Brain pericyte (primary cell): ENCODE results near the gene AFMID.
"Not testable (repeated sequence)": the region's sequence is repeated elsewhere in the genome, so short reads cannot be mapped to it uniquely, and the experiment has no call there.

Experiments used
- DNase-seq: peaks from one replicate; pipeline ENCODE4 v3.0.0-alpha.2; 2012; ENCODE audit warnings: low read depth, low spot score

The AFMID gene, protein sequence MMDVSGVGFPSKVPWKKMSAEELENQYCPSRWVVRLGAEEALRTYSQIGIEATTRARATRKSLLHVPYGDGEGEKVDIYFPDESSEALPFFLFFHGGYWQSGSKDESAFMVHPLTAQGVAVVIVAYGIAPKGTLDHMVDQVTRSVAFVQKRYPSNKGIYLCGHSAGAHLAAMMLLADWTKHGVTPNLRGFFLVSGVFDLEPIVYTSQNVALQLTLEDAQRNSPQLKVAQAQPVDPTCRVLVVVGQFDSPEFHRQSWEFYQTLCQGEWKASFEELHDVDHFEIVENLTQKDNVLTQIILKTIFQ

GRCh38 chr17:78186692-78187595, at the start of gene AFMID, which contains the start of gene TK1:
Gene AFMID (plus strand): TSS chr17:78187362. CDS start chr17:78187371, 9 bp downstream.
Gene TK1 (minus strand): TSS chr17:78187052. CDS start chr17:78186994, 58 bp downstream.
- peak; percentile 94 for DNase-seq

GRCh38 chr17:78137392-78138203, 49.6 kb upstream of the AFMID start:
- DNase-seq: no peak

GRCh38 chr17:78138204-78139060, 48.7 kb upstream of the AFMID start:
- no peak for DNase-seq

DNA sequence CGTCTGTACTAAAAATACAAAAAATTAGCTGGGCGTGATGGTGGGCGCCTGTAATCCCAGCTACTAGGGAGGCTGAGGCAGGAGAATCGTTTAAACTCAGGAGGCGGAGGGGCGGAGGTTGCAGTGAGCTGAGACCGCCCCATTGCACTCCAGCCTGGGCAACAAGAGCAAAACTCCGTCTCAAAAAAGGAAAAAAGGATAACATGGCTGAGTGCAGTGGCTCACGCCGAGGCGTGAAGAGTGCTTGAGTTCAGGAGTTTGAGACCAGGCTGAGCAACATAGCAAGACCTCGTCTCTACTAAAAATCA, 47.3 kb upstream of the AFMID start:
- not testable (repeated sequence) for DNase-seq

- DNase-seq: no peak
Measured at GRCh38 chr17:78140169-78141051, 46.8 kb upstream of the AFMID start.

DNA sequence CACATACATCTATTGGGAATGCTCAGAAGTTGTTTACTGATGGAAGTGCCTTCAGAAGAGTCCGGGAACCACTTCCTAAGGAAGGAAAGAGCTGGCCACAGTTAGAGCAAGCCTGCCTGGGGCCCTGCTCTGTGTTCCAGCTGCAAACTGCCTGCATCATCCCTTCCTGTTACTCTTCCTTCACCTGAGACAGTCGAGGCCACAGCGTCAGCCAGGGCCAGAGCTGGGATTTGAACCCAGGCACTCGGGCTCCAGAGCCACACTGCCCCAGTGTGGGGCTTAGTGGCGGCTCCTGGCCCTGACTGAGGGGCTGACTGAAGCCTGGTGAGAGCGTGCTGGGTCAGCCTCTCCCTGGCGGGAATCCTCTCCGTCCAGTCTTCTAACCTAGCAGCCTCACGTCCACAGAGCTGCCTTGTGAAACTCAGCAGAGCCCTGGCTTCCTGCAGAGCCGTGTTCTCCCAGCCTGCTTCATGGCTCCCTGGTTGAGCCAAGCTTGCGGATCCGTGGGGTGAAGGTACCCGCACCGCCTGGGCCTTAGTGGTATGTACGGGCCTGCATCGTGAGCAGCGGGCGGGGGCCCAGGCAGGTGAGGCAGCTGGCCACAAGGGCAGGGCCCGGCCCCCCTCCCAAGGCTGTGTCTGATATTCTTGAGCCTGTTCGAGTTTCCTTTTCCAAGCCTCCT, 45.6 kb upstream of the AFMID start:
- no peak for DNase-seq

- no peak for DNase-seq
Measured at GRCh38 chr17:78142119-78142861, 44.9 kb upstream of the AFMID start.

DNA sequence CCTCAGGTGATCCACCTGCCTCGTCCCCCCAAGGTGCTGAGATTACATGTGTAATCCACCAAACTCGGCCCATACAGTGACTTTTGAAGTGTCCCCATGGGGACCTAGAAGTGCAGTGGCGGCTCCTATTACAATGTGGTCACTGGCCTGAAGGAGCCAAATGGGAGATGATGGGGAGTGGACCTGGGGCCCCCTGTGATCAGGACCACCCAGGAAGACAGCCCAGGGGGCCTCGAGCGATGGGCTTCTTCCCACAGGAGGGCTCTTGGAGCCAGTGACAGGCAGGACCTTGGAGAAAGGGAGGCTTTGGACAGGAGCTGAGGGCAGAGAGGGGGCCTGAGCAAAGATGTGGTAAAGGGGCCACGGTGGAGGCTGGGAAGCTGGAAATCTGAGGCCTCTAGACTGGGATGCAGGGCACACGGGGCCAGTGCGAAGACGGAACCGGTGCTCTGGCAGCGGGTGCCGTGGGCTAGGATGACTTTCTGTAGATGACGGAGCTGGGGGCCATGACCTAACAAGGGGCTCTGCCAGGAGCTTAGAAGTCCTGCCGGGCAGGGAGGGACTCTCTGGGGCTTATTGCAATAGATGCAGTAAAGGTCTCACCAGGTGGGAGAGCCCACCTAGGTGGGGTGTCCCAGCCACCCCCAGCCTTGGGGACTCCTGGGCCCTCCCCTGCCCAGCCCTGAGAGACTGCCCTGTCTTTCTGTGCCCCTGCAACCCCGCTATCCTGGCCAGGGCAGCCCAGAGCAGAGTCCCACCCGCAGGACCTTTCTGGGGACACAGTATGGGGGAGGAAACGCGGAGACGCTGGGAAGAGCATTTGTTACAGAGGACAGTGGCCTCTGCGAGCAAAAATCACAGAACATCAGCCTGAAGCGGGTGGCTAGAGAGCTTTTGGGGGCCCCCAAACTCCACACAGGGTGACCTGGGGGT, 43.7 kb upstream of the AFMID start:
- DNase-seq: no peak

DNA sequence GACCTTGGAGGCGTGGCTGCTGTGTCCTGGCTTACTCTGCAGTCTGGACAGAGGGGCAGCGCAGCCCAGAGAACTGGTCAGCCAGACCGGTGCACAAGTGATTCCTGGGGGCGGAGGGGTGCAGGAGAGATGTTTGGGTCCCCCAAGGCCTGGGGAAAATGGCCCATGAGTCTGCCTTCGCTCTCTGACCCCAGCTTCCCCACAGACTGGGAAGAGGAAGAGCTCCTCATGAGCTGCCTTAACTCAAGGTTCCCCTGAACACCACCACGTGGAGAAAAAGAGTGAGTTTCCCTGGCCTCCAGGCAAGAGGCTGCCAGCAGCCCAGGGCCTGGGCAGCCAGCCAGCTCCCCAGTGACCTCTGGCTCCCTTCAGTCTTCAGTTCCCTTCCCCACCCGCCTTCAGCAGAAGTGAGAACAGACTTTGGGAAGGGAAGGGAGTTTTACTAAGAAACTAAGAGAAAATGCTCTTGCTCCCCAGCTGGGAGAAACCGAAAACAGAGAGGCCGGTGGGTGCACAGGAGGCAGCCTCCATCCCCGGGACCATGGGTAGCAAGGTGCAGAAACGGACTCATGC, 42.9 kb upstream of the AFMID start:
- peak; percentile 87 for DNase-seq

GRCh38 chr17:78144736-78145641, 42.2 kb upstream of the AFMID start:
- no peak for DNase-seq

DNA sequence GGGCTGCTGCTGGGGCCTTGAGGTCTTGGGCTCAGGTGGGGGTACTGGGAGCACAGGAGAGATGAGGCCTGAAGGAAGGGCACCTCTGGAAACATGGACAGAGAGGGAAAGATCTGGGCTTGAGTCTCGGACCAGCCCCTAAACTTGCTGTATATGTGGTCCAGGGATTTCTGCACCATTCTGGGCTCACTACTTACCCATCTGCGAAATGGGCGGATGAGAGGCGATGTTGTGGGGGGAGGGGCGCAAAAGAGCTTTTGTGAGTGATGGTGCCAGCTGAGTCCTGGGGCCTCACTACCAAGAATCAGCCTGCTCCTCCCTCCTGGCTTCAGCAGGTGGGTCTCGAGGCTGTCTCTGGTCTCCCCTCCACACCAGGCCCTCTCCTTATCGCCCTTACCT, 40.7 kb upstream of the AFMID start:
- no peak for DNase-seq

DNA sequence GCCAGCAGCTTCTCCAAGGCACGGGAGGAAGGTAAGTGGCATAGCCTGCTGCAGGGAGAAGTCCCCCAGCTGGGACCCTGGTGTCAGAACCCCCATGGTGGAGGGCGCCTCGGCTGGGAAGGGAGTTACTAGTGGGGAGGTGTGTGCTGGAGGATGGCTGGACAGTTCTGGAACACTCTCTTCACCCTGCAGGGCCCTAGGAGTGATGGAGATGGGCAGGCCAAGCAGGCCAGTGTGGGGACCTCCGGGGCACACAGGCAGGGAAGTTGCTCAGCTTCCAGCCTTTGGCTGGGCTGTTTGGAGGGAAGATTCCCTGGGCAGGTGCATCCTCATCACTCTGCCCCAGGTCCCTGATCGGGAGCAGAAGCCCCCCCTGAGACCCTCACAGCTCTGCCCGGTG, 40.3 kb upstream of the AFMID start:
- DNase-seq: no peak

GRCh38 chr17:78147315-78147998, 39.7 kb upstream of the AFMID start:
- no peak for DNase-seq

GRCh38 chr17:78148286-78149016, 38.7 kb upstream of the AFMID start:
- no peak for DNase-seq

DNA sequence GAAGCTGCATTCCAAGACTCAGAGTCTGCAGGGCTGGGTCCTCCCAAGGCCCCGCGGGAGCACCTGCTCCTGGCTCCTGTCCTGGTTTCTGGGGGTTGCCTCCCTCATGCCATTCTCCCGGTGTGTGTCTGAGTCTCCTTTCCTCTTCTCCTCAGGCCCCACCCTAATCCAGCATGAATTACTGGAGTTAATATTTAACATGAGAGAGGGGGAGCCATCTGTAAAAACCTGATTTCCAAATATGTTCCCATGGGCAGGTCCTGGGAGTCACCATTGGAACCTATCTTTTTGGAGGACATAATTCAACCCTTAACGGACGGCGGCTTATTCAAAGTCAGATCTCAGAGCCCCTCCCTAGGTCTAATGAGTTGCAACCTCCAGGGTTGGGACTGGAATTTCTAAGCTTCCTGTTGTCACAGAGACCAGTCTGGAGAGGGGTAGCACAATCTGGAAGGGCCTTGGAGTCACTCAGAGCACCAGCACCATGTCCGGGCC, 35.6 kb upstream of the AFMID start:
- no peak for DNase-seq
